Endothelial cell of umbilical vein (primary cell): ENCODE data around the gene PTPRE. TPM values are rescaled to one million over a fixed set of nuclear protein-coding genes. Genes with fewer than 3 reads are reported as not detected.

Experiments
- BruUV-seq: library from RNA; stranded (reverse); fragments of 400-500 nt; replicated peaks from 2 replicates; lab custom pipeline; 2021; lab: Mats Ljungman, UMichigan
- CTCF ChIA-PET: fragments of 300-600, 350-600 bp; sonication (Branson Sonifier 250); formaldehyde crosslinking; loops from one replicate; lab custom pipeline; 2021; ENCODE audit warnings: antibody characterized with exemption, inconsistent platforms; lab: Charles Lee
- POLR2A ChIA-PET: fragments of 300-600, 350-600 bp; sonication (Branson Sonifier 250); formaldehyde crosslinking; loops from one replicate; lab custom pipeline; 2021; ENCODE audit warnings: antibody characterized with exemption, inconsistent platforms; lab: Charles Lee
- DNase-seq: peaks from one replicate; pipeline ENCODE4 v3.0.0-alpha.2; 2011; ENCODE audit warnings: low read depth, low spot score
- FAIRE-seq: peaks from 2 replicates; lab custom pipeline; 2011; peaks lifted over from hg19 to GRCh38; lab: Jason Lieb, UNC
- H2AFZ ChIP-seq: 2 replicates; pipeline ENCODE4 v1.6.0; 2012; ENCODE audit warnings: low read depth, low read length, control low read depth, inconsistent platforms
- H3K27ac ChIP-seq: 2 replicates; pipeline ENCODE4 v1.5.1; 2011; ENCODE audit warnings: low read depth, mild to moderate bottlenecking, control low read depth, low read length, moderate library complexity; ENCODE audit not compliant: insufficient read depth
- H3K27me3 ChIP-seq, 2 experiments: 2 replicates each; pipeline versions ENCODE4 v1.6.0 to v1.6.1; 2011; ENCODE audit warnings: low read length in 2 of 2, mixed read lengths in 1 of 2; ENCODE audit not compliant: control insufficient read depth in 2 of 2, insufficient read depth in 2 of 2
- H3K36me3 ChIP-seq, 2 experiments: 2 replicates in 1 of 2; 3 replicates in 1 of 2; pipeline ENCODE4 v1.5.1; 2011; ENCODE audit warnings: low read length in 2 of 2, mild to moderate bottlenecking in 1 of 2, moderate library complexity in 1 of 2; ENCODE audit not compliant: control insufficient read depth in 2 of 2, insufficient read depth in 2 of 2; ENCODE audit errors: extremely low read depth in 1 of 2
- H3K4me1 ChIP-seq: 3 replicates; pipeline ENCODE4 v1.5.1; 2011; ENCODE audit warnings: mild to moderate bottlenecking, low read length; ENCODE audit not compliant: control insufficient read depth, insufficient read depth; ENCODE audit errors: extremely low read depth
- H3K4me2 ChIP-seq: 2 replicates; pipeline ENCODE4 v1.6.1; 2011; ENCODE audit warnings: low read length, control low read depth, mixed read lengths; ENCODE audit not compliant: insufficient read depth
- H3K4me3 ChIP-seq, 3 experiments: fragments of 200-600 bp in 1 of 3; sonication (generic), shearing (Covaris generic) in 1 of 3; replicated peaks in 1 of 3; 2 replicates each; pipeline ENCODE4 v1.5.1; 2011 to 2016; ENCODE audit warnings: control low read depth in 3 of 3, low read length in 3 of 3, mild to moderate bottlenecking in 2 of 3, inconsistent platforms in 1 of 3, low read depth in 1 of 3, moderate library complexity in 1 of 3; ENCODE audit not compliant: insufficient read depth in 1 of 3
- H3K79me2 ChIP-seq: 2 replicates; pipeline ENCODE4 v1.6.0; 2012; ENCODE audit warnings: low read length, inconsistent platforms; ENCODE audit not compliant: control insufficient read depth, insufficient read depth
- H3K9ac ChIP-seq: replicated peaks from 2 replicates; pipeline ENCODE3; 2011; ENCODE audit warnings: low read length, control low read depth; ENCODE audit not compliant: insufficient read depth; ENCODE audit errors: extremely low read depth
- H3K9me1 ChIP-seq: replicated peaks from 3 replicates; pipeline ENCODE4 v1.6.0; 2011; ENCODE audit warnings: mild to moderate bottlenecking, low read length; ENCODE audit not compliant: control insufficient read depth, insufficient read depth; ENCODE audit errors: extremely low read depth
- H3K9me3 ChIP-seq: replicated peaks from 2 replicates; pipeline ENCODE4 v1.5.1; 2012; ENCODE audit warnings: low read length, inconsistent platforms; ENCODE audit not compliant: control insufficient read depth, insufficient read depth
- H4K20me1 ChIP-seq: replicated peaks from 2 replicates; pipeline ENCODE3; 2011; ENCODE audit warnings: mild to moderate bottlenecking, low read length; ENCODE audit not compliant: control insufficient read depth, insufficient read depth; ENCODE audit errors: extremely low read depth
- CTCF ChIP-seq, 2 donors: IDR thresholded peaks; 1 replicate in 1 of 2; 2 replicates in 1 of 2; pipeline ENCODE4 v1.5.1; 2011; ENCODE audit warnings: low read length in 2 of 2, mild to moderate bottlenecking in 2 of 2, moderate library complexity in 2 of 2, control low read depth in 1 of 2, inconsistent platforms in 1 of 2, low read depth in 1 of 2; ENCODE audit not compliant: insufficient read depth in 1 of 2; ENCODE audit errors: extremely low read depth in 1 of 2
- EZH2 ChIP-seq: IDR thresholded peaks from 2 replicates; pipeline ENCODE4 v1.6.1; 2012; ENCODE audit warnings: borderline replicate concordance, low read depth, mild to moderate bottlenecking, moderate library complexity, low read length, inconsistent platforms; ENCODE audit not compliant: severe bottlenecking
- FOS ChIP-seq: IDR thresholded peaks from 2 replicates; pipeline ENCODE4 v1.6.1; 2011; ENCODE audit warnings: mild to moderate bottlenecking, low read length, moderate library complexity, borderline replicate concordance; ENCODE audit not compliant: insufficient read depth
- GATA2 ChIP-seq: IDR thresholded peaks from 2 replicates; pipeline ENCODE4 v1.7.0; 2011; ENCODE audit warnings: low read depth, mild to moderate bottlenecking, moderate library complexity, mixed read lengths, low read length; ENCODE audit not compliant: insufficient read length, insufficient read depth
- JUN ChIP-seq: IDR thresholded peaks from 2 replicates; pipeline ENCODE4 v1.6.1; 2011; ENCODE audit warnings: borderline replicate concordance, low read depth; ENCODE audit not compliant: insufficient read length, insufficient read depth
- MAX ChIP-seq: IDR thresholded peaks from 2 replicates; pipeline ENCODE4 v1.6.1; 2011; ENCODE audit not compliant: insufficient read depth, insufficient read length
- MYC ChIP-seq: IDR thresholded peaks from one replicate; pipeline ENCODE4 v1.6.1; 2011; ENCODE audit warnings: mild to moderate bottlenecking, low read depth, low read length
- POLR2A ChIP-seq: IDR thresholded peaks from 2 replicates; pipeline ENCODE4 v1.6.1; 2012; ENCODE audit warnings: low read depth, mild to moderate bottlenecking, control low read depth, low read length
- POLR2AphosphoS5 ChIP-seq: IDR thresholded peaks from 2 replicates; pipeline ENCODE4 v1.6.1; 2012; ENCODE audit warnings: low read depth, mild to moderate bottlenecking, control low read depth, low read length, moderate library complexity; ENCODE audit not compliant: insufficient read depth
- dilution Hi-C: fragments of 300-500 bp; cut with MboI; formaldehyde crosslinking; loops from one replicate; pipeline ENCODE4 v1.15.0; 2019; ENCODE audit warnings: low sequenced_read_pairs; ENCODE audit not compliant: extremely low pct_ligation_motif_present
- intact Hi-C: fragments of 100-400 bp; cut with micrococcal nuclease; formaldehyde crosslinking; loops from one replicate; pipeline ENCODE4 v1.10.0; 2022
- polyA plus RNA-seq, 4 experiments: library from polyadenylated mRNA; depleted of rRNA in 3 of 4; stranded (reverse) in 3 of 4; unstranded in 1 of 4; fragments of >200 nt; gene quantifications; 2 replicates each; pipeline versions ENCODE4 v1.2.1 to v1.2.3, GENCODE V29; 2011 to 2012; ENCODE audit warnings: missing spikeins in 1 of 4
- total RNA-seq: library from RNA; stranded (reverse); gene quantifications from 2 replicates; pipeline ENCODE4 v1.2.3, GENCODE V29; 2021

PTPRE gene
- total and polyA plus RNA-seq, 2 donors (not counting 3 experiments of a cell fraction or from before 2014, with no cell fraction given): 37.3 to 116 TPM

GRCh38 chr10:128013626-128014025, 106.7 kb downstream of the PTPRE start:
- Histone ChIP-seq H3K9ac (no peak overlapping the region), H3K9me1 (no peaks in the 10 kb centered on the region), H3K4me3 (no peak overlapping the region), H3K4me2 (no peak overlapping the region), H3K27me3 (no peaks in the 10 kb centered on the region), H4K20me1 (no peaks in the 10 kb centered on the region), H3K79me2 (peaks cover 88% of the 10 kb centered on the region), H3K9me3 (no peaks in the 10 kb centered on the region), H3K27ac (no peak overlapping the region), H3K4me1 (peaks cover 26% of the 10 kb centered on the region), H3K36me3 (peaks cover 7 to 17% of the 10 kb centered on the region in 2 experiments), H2AFZ (no peak overlapping the region)
- intact Hi-C loops: loop anchor here (5.0 kb wide), 2 partner anchors 114 to 139 kb away; partner anchors contain the start of gene MKI67
- TF ChIP-seq POLR2A: no peak
- no peak for TF ChIP-seq EZH2
- no peak for TF ChIP-seq MAX
- no peak for TF ChIP-seq FOS
- no peak for TF ChIP-seq MYC
- TF ChIP-seq GATA2: no peak
- no peak for TF ChIP-seq JUN
- no peak for TF ChIP-seq CTCF (IDR thresholded peaks at IDR 0.05; ENCODE audit: extremely low read depth in 1 of 2, insufficient read depth in 1 of 2, low read depth in 1 of 2, low read length in 2 of 2)
- no peak for TF ChIP-seq POLR2AphosphoS5
- no TSS peak for BruUV-seq
- FAIRE-seq: no peak
- CTCF ChIA-PET: interaction anchor here (1.4 to 14.9 kb wide), 3 partner anchors 49 to 107 kb away, joined by 4 to 425 read pairs (median 57); partner anchors contain the start of gene PTPRE
- peak; percentile 50 for DNase-seq
- POLR2A ChIA-PET: no interaction called here
- dilution Hi-C loops: no loop called here
